Activated CD8-positive, alpha-beta memory T cell treated with anti-CD3 and anti-CD28 coated beads, Interleukin-2, amount 10 ng/mL, durations not matched to agents 7 days and 5 days (primary cell): Measurements from ENCODE around the gene SULT6B1. TPM values are rescaled to one million over a fixed set of nuclear protein-coding genes. Genes with fewer than 3 reads are reported as not detected.

Experiments
- total RNA-seq, 2 experiments: library from RNA; stranded (reverse); gene quantifications; one replicate each; pipeline ENCODE4 v1.2.3, GENCODE V29; 2021

SULT6B1 gene
- total RNA-seq, 2 experiments from 2014 or later = not detected

Other genes starting within 250 kb of the SULT6B1 start
- gene STRN, start 222.1 kb downstream of the SULT6B1 start, total RNA-seq = 10 to 100 TPM; 27.7 to 30.8 TPM
- 10 to 100 TPM; 14.8 to 15.2 TPM for gene HEATR5B, start 104.3 kb downstream of the SULT6B1 start, total RNA-seq
- gene GPATCH11, start 104.2 kb downstream of the SULT6B1 start, total RNA-seq = 10 to 100 TPM in 1 of 2 experiments, 1 to 10 TPM in 1; 9.9 to 12.8 TPM
- gene EIF2AK2, start 31.7 kb downstream of the SULT6B1 start, total RNA-seq = 100 to 1,000 TPM; 115 to 175 TPM
- 10 to 100 TPM; 35.6 to 37.9 TPM for gene CEBPZOS, start 7.8 kb upstream of the SULT6B1 start, total RNA-seq
- 10 to 100 TPM; 52.2 to 73.3 TPM for gene CEBPZ, start 42.9 kb upstream of the SULT6B1 start, total RNA-seq
- gene NDUFAF7, start 43.0 kb upstream of the SULT6B1 start, total RNA-seq = 10 to 100 TPM; 18.1 to 24.8 TPM
- 10 to 100 TPM; 26.0 to 39.6 TPM for gene PRKD3, start 136.2 kb upstream of the SULT6B1 start, total RNA-seq
- gene QPCT, start 156.0 kb upstream of the SULT6B1 start, total RNA-seq = 1 to 10 TPM in 1 of 2 experiments, not detected in 1; 1.9 TPM